ENCODE results near the gene PRDM5.
A peak's percentile ranks its signal among the peaks of the same experiment; 100 is the strongest.

PRDM5 gene

DNA sequence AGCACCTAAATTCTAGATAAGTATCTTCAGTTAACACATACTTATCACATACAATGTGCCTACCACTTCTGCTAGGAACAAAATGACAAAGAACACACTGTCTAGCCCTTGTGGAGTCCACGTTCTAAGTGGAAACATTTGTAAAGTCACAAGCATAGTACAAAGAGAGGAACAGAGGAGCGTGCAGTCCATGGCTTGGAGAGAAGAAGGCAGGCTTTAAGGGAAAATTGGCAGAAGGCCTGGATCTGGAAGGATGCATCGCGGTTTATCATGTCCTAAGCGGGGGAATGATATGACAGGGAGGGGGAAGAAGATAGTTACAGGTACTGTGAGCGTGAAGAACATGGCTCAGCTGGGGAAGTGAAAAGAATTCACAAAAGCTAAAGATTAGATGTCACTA is 218.0 kb downstream of the PRDM5 start:
- WGBS (ENCODE audit: extremely low coverage, insufficient coverage, insufficient read length) = no CpG with 5 or more reads among the region's 6 CpGs
- no peak overlapping the region for H3K4ac ChIP-seq (ENCODE audit: low read depth, low read length)
- H3K23ac ChIP-seq (ENCODE audit: low read length) = no peak overlapping the region
- H2AFZ ChIP-seq (ENCODE audit: insufficient read depth, low read length, poor library complexity) = no peak overlapping the region
- no peak overlapping the region for H2BK5ac ChIP-seq (ENCODE audit: low read depth, low read length, poor library complexity)
- DNase-seq = no peak
- H3K36me3 ChIP-seq (ENCODE audit: control insufficient read depth in 1 of 2, insufficient read depth in 2 of 2, low read length in 2 of 2) = no peaks in the 10 kb centered on the region
- H3K27me3 ChIP-seq (ENCODE audit: insufficient read depth, low read length) = no peaks in the 10 kb centered on the region
- no peak overlapping the region for H3K4me2 ChIP-seq (ENCODE audit: low read length)
- no peaks in the 10 kb centered on the region for H3K79me1 ChIP-seq (ENCODE audit: low read length)
- no peak overlapping the region for H4K8ac ChIP-seq (ENCODE audit: low read depth, low read length)
- no peak overlapping the region for H3K18ac ChIP-seq (ENCODE audit: low read length)
- H3K14ac ChIP-seq (ENCODE audit: low read length) = no peak overlapping the region
- no peaks in the 10 kb centered on the region for H3K4me1 ChIP-seq (ENCODE audit: control insufficient read depth in 1 of 2, insufficient read depth in 2 of 2, low read length in 2 of 2)
- no peak overlapping the region for H3K27ac ChIP-seq (ENCODE audit: low read depth, low read length)
- H3K4me3 ChIP-seq (ENCODE audit: low read depth, low read length) = no peak overlapping the region
- H3K79me2 ChIP-seq (ENCODE audit: control insufficient read depth, insufficient read depth, low read length, poor library complexity) = no peaks in the 10 kb centered on the region
- no peak overlapping the region for H2BK12ac ChIP-seq (ENCODE audit: low read length)
- no peak overlapping the region for H2BK120ac ChIP-seq (ENCODE audit: insufficient read depth, low read length, poor library complexity)
- no peak overlapping the region for H4K91ac ChIP-seq (ENCODE audit: low read depth, low read length)
- no peak overlapping the region for H2AK5ac ChIP-seq (ENCODE audit: low read length)
- H3K9me3 ChIP-seq (ENCODE audit: insufficient read depth, low read depth, low read length) = no peaks in the 10 kb centered on the region
- no peak overlapping the region for H3K9ac ChIP-seq (ENCODE audit: low read length)
- no peak overlapping the region for H4K12ac ChIP-seq (ENCODE audit: low read depth, low read length)

DNA sequence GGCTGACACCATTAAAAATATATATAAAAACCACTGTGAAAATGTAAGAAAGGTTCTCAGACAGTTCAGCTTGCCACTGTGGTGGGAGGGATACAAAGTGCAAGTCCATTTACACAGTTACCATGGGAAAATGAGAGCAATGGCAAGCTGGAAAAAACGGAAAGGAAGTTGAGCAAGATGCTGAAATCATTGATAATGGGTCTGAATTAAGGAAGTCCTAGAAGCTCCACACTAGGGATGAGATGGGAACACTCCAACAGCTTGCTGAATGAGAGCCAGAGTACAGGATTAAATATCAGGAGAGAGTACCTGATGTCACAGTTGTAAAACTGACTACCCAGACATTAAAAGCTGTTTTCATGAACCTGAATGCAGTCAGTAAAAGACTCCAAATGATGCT is 218.6 kb downstream of the PRDM5 start:
- Histone ChIP-seq H2BK12ac (ENCODE audit: low read length) (peak overlapping the region; percentile 17), H2AK5ac (ENCODE audit: low read length) (no peak overlapping the region), H3K36me3 (ENCODE audit: control insufficient read depth in 1 of 2, insufficient read depth in 2 of 2, low read length in 2 of 2) (no peaks in the 10 kb centered on the region), H3K4me1 (ENCODE audit: control insufficient read depth in 1 of 2, insufficient read depth in 2 of 2, low read length in 2 of 2) (no peaks in the 10 kb centered on the region), H2BK120ac (ENCODE audit: insufficient read depth, low read length, poor library complexity) (no peak overlapping the region), H3K23ac (ENCODE audit: low read length) (no peak overlapping the region), H3K79me1 (ENCODE audit: low read length) (no peaks in the 10 kb centered on the region), H4K12ac (ENCODE audit: low read depth, low read length) (no peak overlapping the region), H3K9me3 (ENCODE audit: insufficient read depth, low read depth, low read length) (no peaks in the 10 kb centered on the region), H3K4ac (ENCODE audit: low read depth, low read length) (no peak overlapping the region), H3K14ac (ENCODE audit: low read length) (no peak overlapping the region), H4K8ac (ENCODE audit: low read depth, low read length) (no peak overlapping the region), H3K27me3 (ENCODE audit: insufficient read depth, low read length) (no peaks in the 10 kb centered on the region), H3K18ac (ENCODE audit: low read length) (no peak overlapping the region), H3K4me2 (ENCODE audit: low read length) (no peak overlapping the region), H3K27ac (ENCODE audit: low read depth, low read length) (no peak overlapping the region), H2BK5ac (ENCODE audit: low read depth, low read length, poor library complexity) (no peak overlapping the region), H2AFZ (ENCODE audit: insufficient read depth, low read length, poor library complexity) (no peak overlapping the region), H4K91ac (ENCODE audit: low read depth, low read length) (no peak overlapping the region), H3K79me2 (ENCODE audit: control insufficient read depth, insufficient read depth, low read length, poor library complexity) (no peaks in the 10 kb centered on the region), H3K9ac (ENCODE audit: low read length) (no peak overlapping the region), H3K4me3 (ENCODE audit: low read depth, low read length) (no peak overlapping the region)
- no peak for DNase-seq
- no CpG with 5 or more reads among the region's 1 CpG for WGBS (ENCODE audit: extremely low coverage, insufficient coverage, insufficient read length)

DNA sequence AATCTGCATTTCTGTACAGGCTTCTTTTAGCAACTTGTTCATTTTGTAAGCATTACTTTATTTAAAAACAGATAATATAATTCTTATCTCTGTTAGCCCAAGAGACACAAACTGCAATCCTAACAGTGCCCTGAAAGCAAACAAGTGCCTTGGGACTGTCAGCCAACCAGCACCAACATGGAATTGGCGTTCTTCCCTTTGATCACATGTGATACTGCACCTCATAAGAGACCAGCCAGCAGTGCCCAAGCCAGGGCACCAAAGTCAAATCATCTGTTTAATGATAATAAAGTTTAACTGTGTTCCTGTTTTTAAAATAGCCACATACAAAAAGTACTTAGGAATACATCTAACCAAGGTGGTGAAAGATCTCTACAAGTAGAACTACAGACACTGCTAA is 223.2 kb downstream of the PRDM5 start:
- H2BK120ac ChIP-seq (ENCODE audit: insufficient read depth, low read length, poor library complexity) = no peak overlapping the region
- no peak overlapping the region for H4K91ac ChIP-seq (ENCODE audit: low read depth, low read length)
- no peak overlapping the region for H3K9ac ChIP-seq (ENCODE audit: low read length)
- no CpG with 5 or more reads among the region's 1 CpG for WGBS (ENCODE audit: extremely low coverage, insufficient coverage, insufficient read length)
- H2AFZ ChIP-seq (ENCODE audit: insufficient read depth, low read length, poor library complexity) = no peak overlapping the region
- H3K27me3 ChIP-seq (ENCODE audit: insufficient read depth, low read length) = no peaks in the 10 kb centered on the region
- H3K36me3 ChIP-seq (ENCODE audit: control insufficient read depth in 1 of 2, insufficient read depth in 2 of 2, low read length in 2 of 2) = no peaks in the 10 kb centered on the region
- H2BK5ac ChIP-seq (ENCODE audit: low read depth, low read length, poor library complexity) = no peak overlapping the region
- no peak overlapping the region for H3K4me2 ChIP-seq (ENCODE audit: low read length)
- H3K4ac ChIP-seq (ENCODE audit: low read depth, low read length) = no peak overlapping the region
- H3K14ac ChIP-seq (ENCODE audit: low read length) = no peak overlapping the region
- no peak overlapping the region for H2BK12ac ChIP-seq (ENCODE audit: low read length)
- no peaks in the 10 kb centered on the region for H3K79me2 ChIP-seq (ENCODE audit: control insufficient read depth, insufficient read depth, low read length, poor library complexity)
- no peak overlapping the region for H3K4me3 ChIP-seq (ENCODE audit: low read depth, low read length)
- H3K4me1 ChIP-seq (ENCODE audit: control insufficient read depth in 1 of 2, insufficient read depth in 2 of 2, low read length in 2 of 2) = no peaks in the 10 kb centered on the region
- H3K23ac ChIP-seq (ENCODE audit: low read length) = no peak overlapping the region
- H3K9me3 ChIP-seq (ENCODE audit: insufficient read depth, low read depth, low read length) = no peaks in the 10 kb centered on the region
- no peak overlapping the region for H2AK5ac ChIP-seq (ENCODE audit: low read length)
- no peak overlapping the region for H4K8ac ChIP-seq (ENCODE audit: low read depth, low read length)
- H3K27ac ChIP-seq (ENCODE audit: low read depth, low read length) = no peak overlapping the region
- H4K12ac ChIP-seq (ENCODE audit: low read depth, low read length) = no peak overlapping the region
- H3K79me1 ChIP-seq (ENCODE audit: low read length) = no peaks in the 10 kb centered on the region
- no peak overlapping the region for H3K18ac ChIP-seq (ENCODE audit: low read length)
- no peak for DNase-seq

DNA sequence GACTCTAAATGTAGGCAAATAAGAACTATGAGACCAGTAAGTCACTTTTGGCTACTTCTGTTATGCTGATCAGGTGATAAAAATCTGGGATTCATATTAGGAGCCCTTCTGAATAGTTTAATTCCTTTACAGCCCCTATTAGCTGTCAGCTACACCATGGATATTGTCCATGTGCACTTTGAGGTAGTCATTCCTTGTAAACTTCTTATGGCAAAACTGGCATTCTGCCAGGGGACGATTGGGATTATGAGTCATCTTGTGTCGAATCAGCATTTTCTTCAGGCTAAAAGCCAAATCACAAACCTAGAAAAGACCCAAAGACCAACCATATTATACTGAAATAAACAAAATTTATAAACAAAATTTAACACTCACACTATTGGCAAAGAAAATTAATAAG is 227.6 kb downstream of the PRDM5 start:
- Histone ChIP-seq H3K23ac (ENCODE audit: low read length) (no peak overlapping the region), H4K8ac (ENCODE audit: low read depth, low read length) (no peak overlapping the region), H3K79me1 (ENCODE audit: low read length) (no peaks in the 10 kb centered on the region), H3K79me2 (ENCODE audit: control insufficient read depth, insufficient read depth, low read length, poor library complexity) (no peaks in the 10 kb centered on the region), H3K9me3 (ENCODE audit: insufficient read depth, low read depth, low read length) (no peaks in the 10 kb centered on the region), H3K4me1 (ENCODE audit: control insufficient read depth in 1 of 2, insufficient read depth in 2 of 2, low read length in 2 of 2) (no peaks in the 10 kb centered on the region), H3K4ac (ENCODE audit: low read depth, low read length) (no peak overlapping the region), H3K36me3 (ENCODE audit: control insufficient read depth in 1 of 2, insufficient read depth in 2 of 2, low read length in 2 of 2) (no peaks in the 10 kb centered on the region), H2AFZ (ENCODE audit: insufficient read depth, low read length, poor library complexity) (no peak overlapping the region), H3K27ac (ENCODE audit: low read depth, low read length) (no peak overlapping the region), H4K12ac (ENCODE audit: low read depth, low read length) (no peak overlapping the region), H3K9ac (ENCODE audit: low read length) (no peak overlapping the region), H3K27me3 (ENCODE audit: insufficient read depth, low read length) (no peaks in the 10 kb centered on the region), H3K18ac (ENCODE audit: low read length) (no peak overlapping the region), H2AK5ac (ENCODE audit: low read length) (no peak overlapping the region), H2BK120ac (ENCODE audit: insufficient read depth, low read length, poor library complexity) (no peak overlapping the region), H2BK5ac (ENCODE audit: low read depth, low read length, poor library complexity) (no peak overlapping the region), H3K14ac (ENCODE audit: low read length) (no peak overlapping the region), H3K4me3 (ENCODE audit: low read depth, low read length) (no peak overlapping the region), H2BK12ac (ENCODE audit: low read length) (no peak overlapping the region), H4K91ac (ENCODE audit: low read depth, low read length) (no peak overlapping the region), H3K4me2 (ENCODE audit: low read length) (no peak overlapping the region)
- no CpG with 5 or more reads among the region's 2 CpGs for WGBS (ENCODE audit: extremely low coverage, insufficient coverage, insufficient read length)
- peak in 1 of 2 donors; percentile 4 for DNase-seq

DNA sequence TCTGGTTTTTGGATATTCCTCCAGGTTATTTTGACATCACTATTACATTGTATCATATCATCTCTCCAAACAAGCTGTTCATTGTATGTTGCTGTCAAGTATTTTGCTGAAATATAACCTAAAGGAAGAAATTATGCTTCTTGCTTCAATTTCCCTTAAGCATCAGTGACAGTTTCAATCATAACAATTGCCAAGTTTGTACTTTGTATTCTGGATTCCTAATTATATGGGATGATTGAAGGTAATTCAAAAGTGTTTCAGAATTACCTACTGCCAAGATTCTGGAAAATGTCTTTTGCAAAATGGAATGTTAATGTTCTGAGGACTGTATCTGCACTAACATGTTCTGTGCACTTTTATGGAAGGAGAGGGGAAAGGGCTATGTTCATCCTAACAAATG is 228.7 kb downstream of the PRDM5 start:
- Histone ChIP-seq H3K27ac (ENCODE audit: low read depth, low read length) (no peak overlapping the region), H3K4me3 (ENCODE audit: low read depth, low read length) (no peak overlapping the region), H3K79me2 (ENCODE audit: control insufficient read depth, insufficient read depth, low read length, poor library complexity) (no peaks in the 10 kb centered on the region), H4K8ac (ENCODE audit: low read depth, low read length) (no peak overlapping the region), H3K23ac (ENCODE audit: low read length) (no peak overlapping the region), H3K14ac (ENCODE audit: low read length) (no peak overlapping the region), H3K27me3 (ENCODE audit: insufficient read depth, low read length) (no peaks in the 10 kb centered on the region), H3K36me3 (ENCODE audit: control insufficient read depth in 1 of 2, insufficient read depth in 2 of 2, low read length in 2 of 2) (no peaks in the 10 kb centered on the region), H4K91ac (ENCODE audit: low read depth, low read length) (no peak overlapping the region), H3K9me3 (ENCODE audit: insufficient read depth, low read depth, low read length) (no peaks in the 10 kb centered on the region), H4K12ac (ENCODE audit: low read depth, low read length) (no peak overlapping the region), H3K79me1 (ENCODE audit: low read length) (no peaks in the 10 kb centered on the region), H3K4ac (ENCODE audit: low read depth, low read length) (no peak overlapping the region), H2AK5ac (ENCODE audit: low read length) (no peak overlapping the region), H3K18ac (ENCODE audit: low read length) (no peak overlapping the region), H3K9ac (ENCODE audit: low read length) (no peak overlapping the region), H2BK5ac (ENCODE audit: low read depth, low read length, poor library complexity) (no peak overlapping the region), H2BK120ac (ENCODE audit: insufficient read depth, low read length, poor library complexity) (no peak overlapping the region), H3K4me1 (ENCODE audit: control insufficient read depth in 1 of 2, insufficient read depth in 2 of 2, low read length in 2 of 2) (no peaks in the 10 kb centered on the region), H2AFZ (ENCODE audit: insufficient read depth, low read length, poor library complexity) (no peak overlapping the region), H2BK12ac (ENCODE audit: low read length) (no peak overlapping the region), H3K4me2 (ENCODE audit: low read length) (no peak overlapping the region)
- no peak for DNase-seq
